SW480 (cell line): ENCODE results near the gene BRAT1.
A peak's percentile ranks its signal among the peaks of the same experiment; 100 is the strongest.

Experiments
- DNase-seq: peaks from one replicate; pipeline ENCODE4 v3.0.0-alpha.2; 2016; ENCODE audit warnings: low spot score

BRAT1 gene

DNA sequence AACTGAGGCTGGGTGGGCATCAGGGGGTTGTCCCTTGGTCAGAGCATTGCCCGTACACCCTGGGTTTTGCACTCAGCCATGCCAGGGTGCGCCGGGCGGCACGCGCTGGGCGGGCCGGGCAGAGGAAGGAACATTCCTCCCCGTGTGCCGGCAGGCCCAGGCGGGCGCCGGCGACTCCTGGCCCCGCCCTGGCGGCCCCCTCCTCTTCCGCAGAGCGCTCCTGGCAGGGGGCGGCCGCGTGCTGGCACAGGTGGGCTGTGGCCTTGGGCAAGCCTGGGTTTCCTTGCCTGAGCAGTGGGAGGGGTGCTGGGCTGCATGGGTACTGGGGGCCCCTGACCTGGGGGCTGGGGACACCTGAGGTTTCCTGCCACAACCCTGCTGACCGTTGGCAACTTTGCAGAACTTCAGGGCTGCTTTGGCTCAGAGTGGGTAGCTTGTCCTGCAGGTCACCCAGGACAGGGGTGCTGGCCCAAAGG is 31.8 kb downstream of the BRAT1 start:
- DNase-seq: peak; percentile 80

DNA sequence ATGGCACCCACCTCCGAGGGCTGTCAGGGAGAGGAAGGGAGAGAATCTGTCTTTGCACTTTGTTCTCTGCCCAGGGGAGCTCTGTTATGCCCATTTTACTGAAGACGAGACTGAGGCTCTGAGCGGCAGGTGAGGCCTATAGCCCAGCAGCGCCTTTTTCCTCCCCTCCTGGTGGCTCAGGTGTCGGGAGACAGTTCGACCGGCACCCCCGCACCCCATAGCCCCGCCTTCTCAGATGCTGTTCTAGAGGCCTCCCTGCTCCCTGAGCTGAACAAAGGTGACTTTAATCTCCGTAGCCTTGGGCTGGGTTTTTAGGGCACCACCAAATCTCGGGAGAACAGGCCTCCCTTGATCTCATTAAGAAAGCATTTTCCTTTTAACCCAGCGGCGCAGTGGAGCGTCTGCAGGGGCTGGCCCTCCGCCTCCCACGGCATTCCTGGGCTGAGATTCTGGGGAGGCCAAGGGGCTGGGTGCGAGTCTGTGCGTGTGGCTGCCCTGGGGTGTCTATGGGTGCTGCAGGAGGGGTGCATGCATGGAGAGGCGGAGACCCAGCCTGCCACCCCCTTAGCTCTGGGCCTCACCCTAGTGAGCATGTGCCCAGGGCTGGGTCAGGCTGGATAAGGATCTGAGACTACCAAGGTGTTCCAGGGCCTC is 32.4 kb downstream of the BRAT1 start:
- peak; percentile 97 for DNase-seq

DNA sequence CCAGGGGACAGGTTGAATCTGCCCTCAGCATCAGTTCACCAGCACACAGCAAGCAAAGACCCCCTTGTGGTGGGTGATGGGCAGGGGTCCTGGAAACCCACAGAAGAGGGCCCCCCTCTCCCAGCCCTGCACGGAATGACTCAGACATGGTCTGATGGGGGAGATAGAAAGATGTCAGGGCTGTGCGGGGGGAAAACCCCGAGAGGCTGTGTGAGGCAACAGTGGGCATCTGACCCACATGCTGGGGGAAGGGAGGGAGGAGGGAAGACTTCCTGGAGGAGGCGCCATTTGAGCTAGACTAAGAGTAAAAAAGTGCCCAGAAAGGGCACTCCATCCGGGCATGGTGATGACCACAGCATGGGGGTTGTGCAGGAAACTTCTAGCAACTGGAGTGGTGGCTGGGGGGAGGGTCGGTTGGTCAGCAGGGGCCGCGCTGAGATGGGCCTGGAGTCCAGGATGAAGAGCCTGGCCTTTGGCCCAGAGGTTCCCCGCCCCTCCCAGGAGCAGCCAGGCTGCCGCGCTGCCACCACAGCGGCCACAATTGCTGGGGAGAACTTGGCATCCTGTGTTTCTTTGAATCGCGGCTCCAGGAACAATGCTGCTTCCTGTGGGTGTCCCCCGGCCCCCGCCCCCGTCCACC is 33.3 kb downstream of the BRAT1 start:
- DNase-seq: peak; percentile 74

DNA sequence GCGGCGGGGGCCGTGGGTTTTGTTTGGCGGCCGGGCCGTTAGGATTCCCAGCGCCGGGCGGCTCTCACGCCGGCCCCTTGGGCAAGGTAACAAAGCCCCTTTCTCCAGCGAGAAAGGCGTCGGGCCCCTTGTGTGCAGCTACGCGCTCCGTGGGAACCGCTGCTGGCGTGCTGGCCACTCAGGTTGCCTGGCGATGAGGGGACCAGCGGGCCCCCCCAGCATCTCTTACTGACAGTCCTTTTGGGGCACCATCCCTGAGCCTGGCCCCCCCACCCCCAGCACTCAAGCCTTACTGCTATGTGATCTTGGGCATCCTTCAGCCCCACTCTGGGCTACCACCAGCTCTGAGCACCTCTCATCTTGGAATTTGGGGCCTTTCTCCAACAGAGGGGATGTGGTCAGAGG is 34.0 kb downstream of the BRAT1 start:
- DNase-seq: no peak

DNA sequence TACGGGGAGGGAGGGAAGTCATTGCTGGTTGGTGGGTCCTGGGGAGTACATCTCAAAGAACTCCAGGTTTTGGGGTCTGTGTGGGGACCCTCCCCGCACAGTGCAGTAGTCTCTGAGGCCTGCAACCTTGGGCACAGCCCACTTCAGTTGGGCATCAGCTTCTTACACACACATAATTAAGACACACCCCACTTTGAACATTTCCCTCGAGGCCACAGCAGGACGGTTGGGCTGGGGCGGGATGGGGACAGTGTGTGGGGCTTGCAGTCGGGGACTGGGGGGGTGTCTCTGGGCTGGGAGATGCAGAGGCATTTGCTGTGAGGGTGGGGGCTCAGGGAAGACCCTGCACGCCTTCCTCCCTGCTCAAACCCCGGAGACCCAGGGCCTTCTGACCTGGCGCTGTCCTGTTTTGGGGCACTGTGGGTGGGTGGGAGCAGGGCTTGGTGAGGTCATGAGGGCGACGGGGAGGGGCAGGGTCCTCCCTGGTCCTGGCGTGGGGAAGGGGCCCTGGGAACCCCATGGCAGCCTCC is 34.5 kb downstream of the BRAT1 start:
- peak; percentile 45 for DNase-seq

DNA sequence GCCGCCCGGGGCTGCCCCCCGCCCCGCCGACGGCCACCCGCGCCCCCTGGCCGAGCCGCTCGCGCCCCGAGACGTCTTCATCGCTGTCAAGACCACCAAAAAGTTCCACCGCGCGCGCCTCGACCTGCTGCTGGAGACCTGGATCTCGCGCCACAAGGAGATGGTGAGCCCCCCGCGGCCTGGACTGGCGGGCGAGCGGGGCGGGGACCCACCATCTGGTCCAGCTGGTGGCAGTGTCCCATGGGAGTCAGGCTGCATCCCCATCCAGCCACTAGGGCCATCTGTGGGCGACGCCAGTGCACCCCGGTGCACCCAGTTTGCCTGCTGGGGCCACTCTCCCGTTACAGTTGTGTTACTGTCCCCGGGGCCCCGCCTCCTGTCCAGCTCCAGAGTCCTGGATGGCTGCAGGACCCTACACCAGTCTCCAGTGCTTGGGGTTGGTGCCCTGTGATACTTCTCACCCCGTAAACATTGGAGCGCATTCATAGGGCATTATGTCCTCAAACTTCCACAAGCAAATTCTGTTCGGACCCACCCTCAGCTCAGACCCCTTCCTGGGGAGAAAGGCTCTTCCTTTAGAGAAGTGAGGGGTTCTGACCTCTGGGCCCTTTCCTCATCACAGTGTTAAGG is 35.1 kb downstream of the BRAT1 start:
- DNase-seq: peak; percentile 88

DNA sequence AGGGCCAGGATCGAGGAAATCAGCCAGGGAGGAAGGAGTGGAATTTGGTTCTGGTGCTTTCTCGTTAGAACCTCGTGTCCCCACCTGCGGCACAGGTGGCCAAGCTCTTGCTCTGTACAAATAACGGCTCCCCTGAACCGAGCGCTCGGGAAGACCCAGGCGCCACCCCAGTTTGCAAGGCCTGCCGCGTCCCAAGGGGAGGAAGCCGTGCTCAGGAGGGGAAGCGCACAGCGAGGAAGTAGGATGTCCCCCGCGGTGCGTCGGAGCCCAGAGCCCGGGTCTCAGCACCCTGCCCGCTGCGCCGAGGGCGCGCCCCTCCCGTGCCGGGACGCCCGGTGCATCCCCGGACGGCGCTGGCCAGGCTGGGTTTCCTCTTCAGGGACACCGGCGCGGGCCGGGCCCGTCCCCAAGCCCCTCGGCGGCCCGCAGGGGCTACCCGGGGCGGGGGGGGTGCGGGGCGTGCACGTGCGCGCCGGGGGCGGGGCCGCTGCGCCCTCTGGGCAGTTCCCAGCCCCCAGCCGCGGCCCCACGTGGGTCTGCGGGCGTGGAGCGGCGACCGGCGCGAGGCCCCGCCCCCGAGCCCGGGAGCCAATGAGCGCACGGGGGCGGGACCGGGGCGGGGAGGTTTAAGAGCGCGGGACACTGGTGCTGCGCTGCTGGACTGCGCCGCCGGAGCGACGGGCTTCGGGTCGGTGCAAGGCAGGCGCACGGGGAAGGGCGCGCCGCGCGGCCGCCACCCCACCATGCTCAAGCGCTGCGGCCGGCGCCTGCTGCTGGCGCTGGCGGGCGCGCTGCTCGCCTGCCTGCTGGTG is 36.0 kb downstream of the BRAT1 start, which contains the start of gene LFNG:
TSS of gene LFNG (plus strand) at position 656 of the 812 bp plus-strand sequence. CDS start at position 744, 88 bp downstream.
- DNase-seq: peak; percentile 95

DNA sequence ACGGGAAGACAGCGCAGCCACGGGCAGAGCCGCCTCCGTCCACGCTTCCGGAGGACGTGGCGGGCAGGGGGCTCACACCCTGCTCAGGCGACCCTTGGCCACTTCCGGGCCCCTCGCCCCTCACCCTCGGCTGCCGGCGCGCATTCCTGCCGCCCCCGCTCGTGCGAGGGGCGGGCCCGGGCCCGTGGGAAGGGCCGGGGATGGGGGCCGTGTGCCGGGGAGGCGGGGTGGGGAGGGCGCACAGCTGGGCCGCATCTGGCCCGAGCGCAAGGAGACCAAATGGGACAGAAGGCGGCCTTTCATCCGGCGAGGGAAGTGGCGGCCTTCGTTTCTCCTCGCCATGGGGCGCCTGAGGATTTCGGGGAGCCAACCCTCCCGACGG is 36.6 kb downstream of the BRAT1 start:
- no peak for DNase-seq

DNA sequence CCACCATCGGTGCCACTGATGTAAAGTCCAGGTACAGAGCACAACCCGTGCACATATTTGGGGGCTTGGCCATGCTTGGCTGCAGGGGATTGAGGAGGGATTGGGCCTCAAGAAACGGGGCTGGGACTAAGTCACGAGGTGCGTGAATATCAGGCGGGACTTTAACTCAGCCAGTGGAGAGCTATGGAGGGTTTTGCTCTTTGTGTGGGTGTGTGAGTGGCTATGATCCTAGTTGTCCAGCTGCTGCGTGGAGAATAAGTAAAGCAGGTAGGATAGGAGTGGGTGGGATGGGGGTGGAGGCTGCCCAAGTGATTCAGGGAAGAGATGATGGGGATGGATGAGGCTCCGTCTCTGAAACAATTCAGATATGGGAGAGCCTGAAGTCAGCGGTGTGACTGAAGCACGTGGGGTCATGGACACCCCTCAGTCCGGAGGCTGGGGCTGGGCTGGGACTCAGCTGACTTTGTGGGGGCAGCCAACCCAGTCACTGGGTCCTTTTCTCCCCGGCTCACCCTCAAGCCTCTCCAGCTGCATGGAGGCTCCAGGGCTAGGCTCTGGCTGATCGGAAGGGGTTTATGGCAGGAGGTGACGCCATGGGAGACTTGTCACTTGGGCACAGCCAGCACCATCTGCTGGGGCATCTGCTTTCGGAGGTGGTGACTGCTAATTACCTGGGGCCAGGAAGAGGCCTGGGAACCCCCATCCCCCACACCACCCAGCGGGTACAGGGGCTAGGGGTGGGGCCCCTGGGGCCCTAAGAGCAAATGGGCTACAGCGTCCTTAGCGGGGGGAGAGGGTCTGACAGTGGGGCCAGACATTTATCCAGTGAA is 37.4 kb downstream of the BRAT1 start:
- DNase-seq: peak; percentile 90

DNA sequence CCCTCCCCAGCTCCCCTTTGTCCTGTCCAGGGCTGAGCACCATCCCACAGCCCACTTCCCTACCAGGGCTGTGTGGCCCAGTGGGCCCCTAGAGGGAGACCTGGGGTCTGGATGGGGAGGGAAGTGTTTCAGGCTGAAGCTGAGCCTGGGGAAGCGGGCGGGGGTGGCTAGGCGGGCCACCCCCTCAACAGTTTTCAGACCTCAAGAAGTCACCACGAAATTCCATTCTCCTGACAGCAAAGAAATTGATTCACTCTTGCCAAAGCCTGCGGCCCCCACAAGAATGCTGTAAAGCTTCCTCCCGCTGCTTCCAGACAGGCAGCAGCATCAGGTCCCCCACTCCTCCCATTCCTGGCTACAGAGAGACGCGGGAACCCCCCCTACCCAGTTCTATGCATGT is 38.3 kb downstream of the BRAT1 start:
- DNase-seq: peak; percentile 76

DNA sequence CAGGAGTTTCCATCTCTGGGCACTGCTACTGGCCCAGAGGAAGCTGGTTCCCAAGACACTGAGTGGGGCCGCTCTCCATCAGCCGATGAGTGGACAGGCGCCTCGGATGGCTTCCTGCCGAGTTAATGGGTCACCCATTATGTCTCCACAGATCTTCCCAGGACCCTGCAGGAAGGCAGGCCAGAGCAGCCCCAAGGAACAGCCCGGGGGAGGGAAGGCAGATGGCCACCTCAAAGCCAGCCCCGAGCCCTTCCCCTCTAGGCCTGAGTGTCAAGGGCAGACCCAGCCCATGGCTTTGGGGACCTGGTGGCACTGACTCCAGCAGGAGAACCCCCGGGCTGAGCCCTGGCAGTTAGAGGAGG is 39.1 kb downstream of the BRAT1 start:
- DNase-seq: no peak

DNA sequence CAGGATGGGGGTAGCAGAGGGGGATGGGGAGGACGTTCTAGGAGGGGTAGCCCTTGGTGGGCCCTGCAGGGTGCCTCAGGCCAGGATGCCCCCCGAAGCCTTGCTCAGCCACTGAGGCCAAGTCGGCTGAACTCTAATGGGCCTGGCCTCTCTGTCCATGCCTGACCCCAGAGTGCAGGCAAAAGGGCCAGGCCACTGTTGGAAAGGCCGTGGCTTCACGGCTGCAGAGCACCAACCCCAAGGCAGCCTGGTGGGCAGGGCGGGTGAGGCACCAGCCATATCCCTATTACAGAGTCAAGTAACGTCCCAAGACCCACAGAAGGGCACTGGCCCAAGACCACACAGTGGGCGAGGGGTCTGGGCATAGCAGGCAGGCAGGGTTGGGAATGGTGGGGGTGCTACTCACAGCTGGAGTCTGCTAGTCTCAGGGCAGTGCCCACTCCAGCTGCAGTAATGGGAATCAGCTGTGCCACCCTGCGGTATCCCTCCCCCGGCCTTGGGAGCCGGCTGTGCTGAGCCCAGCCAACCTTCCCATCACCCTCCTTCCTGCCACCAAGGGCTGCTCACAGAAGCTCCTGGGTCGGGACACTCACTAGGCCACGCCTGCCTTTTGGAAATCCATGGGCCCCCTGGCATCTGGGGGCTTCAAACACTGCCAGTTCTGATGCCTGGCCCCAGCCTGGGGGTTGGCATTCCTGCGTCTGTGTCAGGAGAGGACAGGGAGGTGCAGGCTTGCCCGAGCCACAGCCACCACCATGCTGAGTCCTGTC is 39.7 kb downstream of the BRAT1 start:
- DNase-seq: no peak

DNA sequence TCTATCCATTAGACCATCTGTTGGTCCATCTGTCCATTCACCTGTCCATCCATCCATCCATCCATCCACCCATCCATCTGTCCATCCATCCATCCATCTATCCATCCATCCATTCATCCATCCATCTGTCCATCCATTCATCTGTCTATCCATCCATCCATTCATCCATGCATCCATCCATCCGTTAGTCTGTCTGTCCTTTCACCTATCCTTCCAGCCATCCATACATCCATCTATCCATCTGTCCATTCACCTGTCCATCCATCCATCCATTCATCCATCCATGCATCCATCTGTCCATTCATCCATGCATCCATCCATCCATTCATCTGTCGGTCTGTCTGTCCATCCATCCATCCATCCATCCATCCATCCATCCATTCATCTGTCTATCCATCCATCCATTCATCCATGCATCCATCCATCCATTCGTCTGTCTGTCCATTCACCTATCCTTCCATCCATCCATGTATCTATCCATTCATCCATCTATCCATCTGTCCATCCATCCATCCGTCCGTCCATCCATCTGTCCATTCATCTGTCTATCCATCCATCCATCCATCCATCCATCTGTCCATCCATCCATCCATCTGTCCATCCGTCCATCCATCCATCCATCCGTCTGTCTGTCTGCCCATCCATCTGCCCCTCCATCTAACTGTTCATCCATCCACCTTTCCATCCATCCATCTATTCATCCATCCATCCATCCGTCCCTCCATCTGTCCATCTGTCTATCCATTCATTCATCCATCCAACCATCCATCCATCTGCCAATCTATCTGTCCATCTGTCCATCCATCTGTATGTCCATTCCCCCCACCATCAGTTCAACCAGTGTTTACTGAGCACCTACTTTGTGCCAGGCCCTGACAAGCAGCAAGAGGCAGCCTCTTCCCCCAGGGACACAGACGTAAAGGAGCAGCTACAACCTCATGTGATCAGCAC is 40.6 kb downstream of the BRAT1 start:
- DNase-seq: no peak

DNA sequence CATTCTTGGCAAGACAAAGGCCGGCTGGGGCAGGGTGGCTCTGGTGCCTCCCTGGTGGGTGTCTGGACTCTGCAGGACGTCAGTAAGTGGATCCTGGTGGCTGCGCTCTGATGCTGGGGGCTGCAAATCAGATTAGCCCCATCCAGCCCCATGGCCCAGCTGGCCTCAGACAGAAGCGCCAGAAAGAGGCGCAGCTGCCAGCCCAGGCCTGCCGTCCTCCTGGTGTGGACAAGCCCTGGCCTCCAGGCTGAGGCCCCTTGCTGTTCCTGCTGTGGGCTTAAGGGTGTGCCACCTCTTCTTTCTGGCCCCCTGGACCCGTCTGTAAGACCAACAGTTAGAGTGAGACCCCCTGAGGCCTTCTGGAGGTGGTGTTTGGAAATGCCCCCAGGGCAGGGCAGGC is 41.6 kb downstream of the BRAT1 start:
- DNase-seq: no peak

DNA sequence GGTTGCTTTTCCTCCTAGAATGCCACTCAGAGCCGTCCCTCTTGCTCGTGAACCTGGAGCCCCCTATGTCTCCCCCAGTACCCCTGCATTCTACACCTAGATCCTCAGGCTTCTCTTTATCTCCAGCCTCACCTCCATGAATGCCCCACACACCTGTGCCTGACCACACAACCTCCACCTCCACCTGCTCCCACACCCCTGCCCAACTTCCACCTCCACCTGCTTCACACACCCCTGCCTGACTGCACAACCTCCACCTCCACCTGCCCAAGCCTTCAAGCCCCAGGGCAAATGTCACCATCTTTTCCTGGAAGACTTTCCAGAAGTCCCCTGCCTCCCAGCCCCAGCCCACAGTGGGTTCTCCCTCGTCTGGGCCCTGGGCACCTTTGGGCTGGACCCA is 42.6 kb downstream of the BRAT1 start:
- DNase-seq: no peak

DNA sequence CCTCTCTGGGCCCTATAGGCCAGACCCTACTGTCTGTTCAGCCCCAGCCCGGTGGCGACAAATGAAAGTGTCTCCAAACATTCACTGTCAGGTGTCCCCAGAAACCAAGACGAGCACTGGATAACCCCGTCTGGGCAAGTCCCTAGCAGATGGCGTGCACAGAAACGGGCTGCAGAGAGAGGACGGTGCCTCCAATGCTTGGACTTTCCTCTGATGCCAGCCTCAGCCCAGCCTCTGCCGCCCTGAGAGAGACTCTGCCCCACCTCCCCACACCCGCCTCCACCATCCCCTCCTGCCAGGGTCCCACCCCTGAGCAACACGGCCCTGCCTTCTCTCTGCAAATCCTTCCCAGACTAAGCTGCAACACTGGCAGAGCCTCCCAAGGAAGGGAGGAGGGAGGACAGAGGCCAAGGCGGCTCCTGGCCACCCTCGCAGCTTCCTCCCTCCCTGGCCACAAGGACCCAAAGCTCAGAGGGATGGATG is 43.1 kb downstream of the BRAT1 start:
- no peak for DNase-seq

DNA sequence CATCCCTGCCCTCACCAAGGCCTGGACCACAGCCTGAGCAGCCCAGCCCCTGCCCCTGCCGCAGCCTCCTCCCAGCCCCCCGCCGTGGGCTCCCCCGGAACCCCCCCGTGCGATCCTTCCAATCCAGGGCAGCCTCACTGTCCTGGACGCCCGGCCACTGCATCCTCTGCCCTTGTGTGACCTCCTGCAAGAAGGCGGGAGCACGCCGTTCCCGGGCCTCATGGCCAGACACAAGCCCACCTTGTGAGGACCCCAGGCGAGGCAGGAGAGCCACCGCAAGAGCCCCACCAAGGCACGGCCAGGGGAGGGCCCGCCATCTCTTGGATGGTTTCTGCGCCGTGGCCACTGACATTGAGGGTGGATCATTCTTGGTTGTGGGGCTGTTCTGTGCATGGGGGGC is 43.6 kb downstream of the BRAT1 start:
- DNase-seq: no peak

DNA sequence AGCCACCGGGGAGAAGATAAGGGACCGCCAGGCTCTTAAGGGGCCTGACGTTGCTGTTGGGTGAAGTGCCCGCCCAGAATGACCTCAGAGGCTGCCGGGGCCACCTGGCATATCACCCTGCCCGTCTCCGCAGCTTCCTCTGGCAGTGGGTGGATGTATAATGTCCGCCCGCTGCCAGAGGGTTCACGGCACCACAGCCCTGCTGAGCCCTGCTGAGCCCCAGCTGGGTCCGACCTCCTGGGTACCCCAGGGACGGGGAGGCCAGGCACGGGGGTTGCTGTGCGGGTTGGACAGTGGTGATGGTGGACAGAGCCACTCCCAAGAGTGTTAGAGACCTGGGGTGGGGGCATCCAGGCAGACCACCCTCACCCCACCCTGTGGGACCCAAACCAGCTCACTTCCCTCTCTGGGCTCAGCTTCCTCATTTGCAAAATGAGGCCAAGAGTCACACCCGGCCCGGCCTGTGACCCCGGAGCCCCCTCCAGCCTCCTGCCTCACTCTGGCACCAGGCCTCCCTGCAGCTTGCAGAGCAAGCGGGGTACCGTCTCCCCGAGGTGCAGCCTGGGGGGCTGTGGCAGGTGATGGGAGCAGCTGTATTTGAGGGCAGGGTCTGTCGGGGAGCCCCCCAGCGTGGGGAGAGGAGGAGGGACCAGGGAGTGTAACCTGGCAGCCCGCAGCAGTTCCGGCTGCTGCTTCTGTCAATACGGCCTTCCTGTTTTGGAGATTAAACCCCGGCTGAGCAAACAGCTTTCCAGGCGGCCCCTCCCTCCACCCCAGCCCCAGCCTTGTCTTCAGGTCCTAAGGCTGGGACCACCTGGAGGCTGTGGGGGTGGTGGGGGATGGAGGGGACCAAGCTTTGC is 44.2 kb downstream of the BRAT1 start:
- no peak for DNase-seq
